ENCODE results near the gene KPNA1.

KPNA1 gene

DNA sequence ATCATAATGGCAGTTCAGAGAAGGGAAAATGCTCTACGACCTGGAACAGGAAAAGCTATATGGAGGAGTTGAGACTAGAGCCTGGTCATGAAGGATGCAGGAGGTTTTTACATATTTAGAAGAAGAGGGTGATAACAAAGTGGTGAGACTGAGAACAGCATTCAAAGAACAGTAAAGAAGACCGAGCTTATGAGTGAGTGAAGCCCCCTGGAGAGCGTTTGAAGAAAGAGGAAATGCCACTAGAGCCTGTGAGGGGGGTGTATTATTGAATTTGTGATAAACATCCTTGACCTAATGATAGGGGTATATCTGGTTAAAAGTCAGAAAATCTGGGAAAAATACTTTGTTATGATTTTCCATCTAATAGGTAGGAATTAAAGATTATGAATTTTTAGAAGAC, 45.2 kb upstream of the KPNA1 start:
- H3K27me3 ChIP-seq: no peaks in the 10 kb centered on the region
- H3K4me3 ChIP-seq (ENCODE audit: low read depth, low read length): no peak overlapping the region
- H3K36me3 ChIP-seq: no peaks in the 10 kb centered on the region
- TF ChIP-seq, protein P1, sequence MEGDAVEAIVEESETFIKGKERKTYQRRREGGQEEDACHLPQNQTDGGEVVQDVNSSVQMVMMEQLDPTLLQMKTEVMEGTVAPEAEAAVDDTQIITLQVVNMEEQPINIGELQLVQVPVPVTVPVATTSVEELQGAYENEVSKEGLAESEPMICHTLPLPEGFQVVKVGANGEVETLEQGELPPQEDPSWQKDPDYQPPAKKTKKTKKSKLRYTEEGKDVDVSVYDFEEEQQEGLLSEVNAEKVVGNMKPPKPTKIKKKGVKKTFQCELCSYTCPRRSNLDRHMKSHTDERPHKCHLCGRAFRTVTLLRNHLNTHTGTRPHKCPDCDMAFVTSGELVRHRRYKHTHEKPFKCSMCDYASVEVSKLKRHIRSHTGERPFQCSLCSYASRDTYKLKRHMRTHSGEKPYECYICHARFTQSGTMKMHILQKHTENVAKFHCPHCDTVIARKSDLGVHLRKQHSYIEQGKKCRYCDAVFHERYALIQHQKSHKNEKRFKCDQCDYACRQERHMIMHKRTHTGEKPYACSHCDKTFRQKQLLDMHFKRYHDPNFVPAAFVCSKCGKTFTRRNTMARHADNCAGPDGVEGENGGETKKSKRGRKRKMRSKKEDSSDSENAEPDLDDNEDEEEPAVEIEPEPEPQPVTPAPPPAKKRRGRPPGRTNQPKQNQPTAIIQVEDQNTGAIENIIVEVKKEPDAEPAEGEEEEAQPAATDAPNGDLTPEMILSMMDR (IDR thresholded peaks at IDR 0.05; ENCODE audit: low read depth, low read length): no peak
- no peaks in the 10 kb centered on the region for H3K9me3 ChIP-seq
- H3K4me1 ChIP-seq: no peaks in the 10 kb centered on the region
- DNase-seq: no peak

DNA sequence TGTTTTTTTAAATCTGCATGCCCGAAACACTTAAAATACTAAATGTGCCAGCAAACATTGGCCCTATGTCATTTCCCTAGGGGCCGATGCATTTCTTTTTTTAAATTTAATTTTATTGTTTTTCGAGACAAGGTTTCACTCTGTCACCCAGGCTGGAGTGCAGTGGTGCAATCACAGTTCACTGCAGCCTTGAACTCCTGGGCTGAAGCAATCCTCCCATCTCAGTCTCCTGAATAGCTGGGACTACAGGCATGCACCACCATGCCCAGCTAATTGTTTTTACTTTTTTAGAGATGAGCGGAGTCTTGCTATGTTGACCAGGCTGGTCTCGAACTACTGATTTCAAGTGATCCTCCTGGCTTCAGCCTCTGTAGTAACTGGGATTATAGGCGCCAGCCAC, 43.9 kb upstream of the KPNA1 start:
- no peak overlapping the region for H3K4me3 ChIP-seq (ENCODE audit: low read depth, low read length)
- no peaks in the 10 kb centered on the region for H3K9me3 ChIP-seq
- DNase-seq: no peak
- no peaks in the 10 kb centered on the region for H3K36me3 ChIP-seq
- no peaks in the 10 kb centered on the region for H3K27me3 ChIP-seq
- no peaks in the 10 kb centered on the region for H3K4me1 ChIP-seq
- TF ChIP-seq, protein P1 (IDR thresholded peaks at IDR 0.05; ENCODE audit: low read depth, low read length): no peak

DNA sequence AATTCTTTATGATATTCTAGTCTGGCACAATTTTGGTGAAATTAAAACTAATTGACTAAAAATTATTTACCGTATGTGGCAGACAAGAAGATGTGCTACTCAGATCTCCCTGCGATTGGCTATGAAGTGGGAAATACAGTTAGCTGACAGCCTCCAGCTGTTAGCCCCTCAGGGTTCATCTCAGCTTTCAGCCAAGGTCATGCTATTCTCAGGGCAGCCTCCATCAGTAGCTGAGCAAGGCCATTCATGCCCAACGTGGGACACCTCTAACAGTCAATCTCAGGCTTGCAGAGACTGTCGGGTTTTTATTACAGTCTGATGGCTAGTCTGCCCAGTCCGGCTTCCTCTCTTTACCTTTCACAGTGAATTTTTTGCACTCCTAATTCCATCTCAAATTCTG, 42.6 kb upstream of the KPNA1 start:
- no peak overlapping the region for H3K4me3 ChIP-seq (ENCODE audit: low read depth, low read length)
- TF ChIP-seq, protein P1 (IDR thresholded peaks at IDR 0.05; ENCODE audit: low read depth, low read length): no peak
- H3K4me1 ChIP-seq: no peaks in the 10 kb centered on the region
- no peaks in the 10 kb centered on the region for H3K9me3 ChIP-seq
- no peaks in the 10 kb centered on the region for H3K36me3 ChIP-seq
- H3K27me3 ChIP-seq: no peaks in the 10 kb centered on the region
- no peak for DNase-seq

GRCh38 chr3:122555275-122556071, 40.7 kb upstream of the KPNA1 start:
- TF ChIP-seq, protein P1 (IDR thresholded peaks at IDR 0.05; ENCODE audit: low read depth, low read length): no peak
- Histone ChIP-seq H3K27me3 (no peaks in the 10 kb centered on the region), H3K9me3 (no peaks in the 10 kb centered on the region), H3K4me1 (no peaks in the 10 kb centered on the region), H3K4me3 (ENCODE audit: low read depth, low read length) (no peak overlapping the region), H3K36me3 (no peaks in the 10 kb centered on the region)
- DNase-seq: no peak

GRCh38 chr3:122553171-122553570, 38.4 kb upstream of the KPNA1 start:
- H3K36me3 ChIP-seq: no peaks in the 10 kb centered on the region
- TF ChIP-seq, protein P1 (IDR thresholded peaks at IDR 0.05; ENCODE audit: low read depth, low read length): no peak
- no peaks in the 10 kb centered on the region for H3K4me1 ChIP-seq

DNA sequence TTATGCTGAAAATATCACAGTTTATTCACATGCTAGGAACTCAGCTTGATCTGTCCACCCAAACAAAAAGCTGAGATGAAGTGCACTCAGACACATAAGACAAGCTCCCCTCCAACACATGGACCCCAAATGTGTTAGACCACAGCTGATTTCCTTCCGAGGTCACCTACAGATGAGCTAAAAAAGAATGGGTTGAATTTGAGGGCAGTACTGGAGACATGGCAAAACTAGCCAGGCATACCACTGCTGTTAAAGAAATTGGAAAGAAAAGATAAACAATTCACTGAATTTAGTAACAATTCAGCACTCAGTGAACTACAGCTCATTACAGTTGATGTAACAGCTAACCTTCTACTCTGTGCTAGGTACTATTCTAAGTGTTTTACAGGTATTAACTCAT, 33.9 kb upstream of the KPNA1 start:
- no peaks in the 10 kb centered on the region for H3K4me1 ChIP-seq
- H3K27me3 ChIP-seq: no peaks in the 10 kb centered on the region
- TF ChIP-seq, protein P1 (IDR thresholded peaks at IDR 0.05; ENCODE audit: low read depth, low read length): no peak
- no peaks in the 10 kb centered on the region for H3K36me3 ChIP-seq
- H3K9me3 ChIP-seq: no peaks in the 10 kb centered on the region
- no peak overlapping the region for H3K4me3 ChIP-seq (ENCODE audit: low read depth, low read length)
- DNase-seq: no peak

More at GRCh38 chr3:122553171-122553570, 38.4 kb upstream of the KPNA1 start:
- Histone ChIP-seq H3K9me3 (no peaks in the 10 kb centered on the region), H3K4me3 (ENCODE audit: low read depth, low read length) (no peak overlapping the region), H3K27me3 (no peaks in the 10 kb centered on the region)
- no peak for DNase-seq

All from BE2C (cell line).